ENCODE data around the gene MIA2.
A peak's percentile ranks its signal among the peaks of the same experiment; 100 is the strongest.
"Not testable (repeated sequence)": the region's sequence is repeated elsewhere in the genome, so short reads cannot be mapped to it uniquely, and the experiment has no call there.

The MIA2 gene

GRCh38 chr14:39266525-39266870, 32.8 kb downstream of the MIA2 start:
- DNase-seq, result peak in 27 of 56 donors; percentile 19 to 81 (median 63)

- peak in 55 of 56 donors; percentile 26 to 89 (median 76) for DNase-seq
Observed at GRCh38 chr14:39266871-39267607, 33.3 kb downstream of the MIA2 start.

GRCh38 chr14:39267608-39268005, 33.9 kb downstream of the MIA2 start:
- peak in 3 of 56 donors; percentile 34 to 49 (median 39) for DNase-seq

DNA sequence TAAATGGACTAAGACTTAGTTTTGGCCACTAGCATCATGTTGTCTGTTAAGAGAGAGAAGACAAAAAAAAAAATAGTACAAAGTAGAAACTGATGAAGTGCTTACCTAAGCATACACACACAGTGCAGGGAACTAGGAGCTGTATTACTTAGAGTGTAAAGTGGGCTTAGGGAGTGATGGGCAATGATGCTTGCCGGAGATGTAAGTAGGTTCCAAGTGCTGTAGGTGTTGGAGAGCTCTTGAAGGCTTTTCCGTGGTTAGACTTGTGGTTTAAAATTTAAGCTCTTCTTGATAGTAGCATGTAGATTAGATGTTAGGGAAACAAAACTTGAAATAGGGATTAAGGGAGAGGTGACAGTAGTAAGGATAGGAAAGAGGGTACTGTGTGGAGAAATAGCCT, 34.7 kb downstream of the MIA2 start:
- no peak for DNase-seq

DNA sequence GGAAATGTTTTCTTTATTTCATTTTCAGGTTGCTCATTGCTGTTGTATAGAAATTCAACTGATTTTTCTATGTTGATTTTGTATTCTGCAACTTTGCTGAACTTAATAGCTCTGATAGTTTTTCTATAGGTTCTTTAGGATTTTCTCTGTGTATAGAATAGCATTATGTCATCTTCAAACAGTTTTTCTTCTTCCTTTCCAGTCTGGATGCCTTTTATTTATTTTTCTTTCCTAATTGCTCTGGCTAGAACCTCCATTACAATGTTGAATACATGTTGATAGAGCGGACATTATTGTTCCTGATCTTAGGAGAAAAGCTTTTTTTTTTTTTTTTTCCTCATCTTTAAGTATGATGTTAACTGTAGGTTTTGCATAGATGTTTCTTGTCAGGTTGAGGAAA, 39.2 kb downstream of the MIA2 start:
- no peak for DNase-seq

GRCh38 chr14:39275395-39275794, 41.7 kb downstream of the MIA2 start:
- no peak for DNase-seq

GRCh38 chr14:39276005-39276404, 42.3 kb downstream of the MIA2 start:
- DNase-seq, result no peak

DNA sequence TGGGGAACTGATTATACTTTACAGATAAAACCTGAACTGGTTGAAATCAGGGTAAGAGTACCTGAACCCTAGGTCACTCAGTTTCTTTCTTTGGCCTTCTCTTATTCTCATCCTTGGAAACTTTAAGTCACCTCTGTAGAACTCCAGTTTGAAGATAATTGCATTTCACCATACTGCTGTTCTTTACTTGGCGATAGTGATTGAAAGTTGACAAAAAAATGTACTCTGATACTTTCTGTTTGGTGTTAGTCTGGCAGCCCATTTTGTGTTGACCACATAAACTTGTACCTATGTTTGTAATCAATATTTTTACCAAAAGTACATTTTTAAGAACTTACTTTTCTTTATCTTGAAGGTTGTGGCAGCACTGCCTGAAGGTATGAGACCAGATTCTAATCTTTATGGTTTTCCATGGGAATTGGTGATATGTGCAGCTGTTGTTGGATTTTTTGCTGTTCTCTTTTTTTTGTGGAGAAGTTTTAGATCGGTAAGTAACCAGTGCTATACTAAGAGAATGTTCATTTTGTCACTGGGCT, 42.9 kb downstream of the MIA2 start:
- no peak for DNase-seq

GRCh38 chr14:39279515-39279914, 45.8 kb downstream of the MIA2 start:
- no peak for DNase-seq

DNA sequence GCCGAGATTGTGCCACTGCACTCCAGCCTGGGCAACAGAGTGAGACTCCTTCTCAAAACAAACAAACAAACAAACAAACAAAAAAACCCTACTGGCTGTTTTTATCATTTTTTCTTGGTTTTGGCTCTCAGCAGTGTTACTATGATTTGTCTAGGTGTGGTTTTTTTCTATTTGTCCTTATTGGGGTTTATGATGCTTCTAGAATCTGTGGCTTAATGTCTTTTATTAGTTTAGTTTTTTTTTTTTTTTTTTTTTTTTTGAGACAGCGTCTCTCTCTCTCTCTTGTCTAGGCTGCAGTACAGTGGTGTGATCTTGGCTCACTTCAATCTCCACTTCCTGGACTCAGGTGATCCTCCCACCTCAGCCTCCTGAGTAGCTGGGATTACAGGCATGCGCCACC, 47.0 kb downstream of the MIA2 start:
- not testable (repeated sequence) for DNase-seq

- no peak for DNase-seq
Observed at GRCh38 chr14:39289523-39289922, 55.8 kb downstream of the MIA2 start.

DNA sequence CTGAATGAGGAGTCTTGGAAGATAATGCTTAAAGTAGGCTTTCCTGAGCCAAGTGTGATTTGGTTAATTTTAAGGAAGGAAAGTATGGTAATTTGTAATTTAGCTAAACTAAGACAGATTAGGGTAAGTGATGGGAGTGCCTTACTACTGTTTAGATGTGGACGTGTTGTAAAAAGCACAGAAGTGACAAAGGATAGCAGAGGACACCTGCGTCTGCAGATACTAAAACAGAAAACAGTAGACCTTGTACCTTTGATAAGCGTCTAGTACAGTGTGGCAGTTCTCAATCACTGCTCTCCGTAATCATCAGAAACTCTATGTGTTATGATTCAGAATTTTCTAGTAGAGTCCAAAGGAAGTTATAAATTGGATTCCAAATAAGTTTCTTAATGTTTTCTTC, 58.0 kb downstream of the MIA2 start:
- DNase-seq, result no peak

DNA sequence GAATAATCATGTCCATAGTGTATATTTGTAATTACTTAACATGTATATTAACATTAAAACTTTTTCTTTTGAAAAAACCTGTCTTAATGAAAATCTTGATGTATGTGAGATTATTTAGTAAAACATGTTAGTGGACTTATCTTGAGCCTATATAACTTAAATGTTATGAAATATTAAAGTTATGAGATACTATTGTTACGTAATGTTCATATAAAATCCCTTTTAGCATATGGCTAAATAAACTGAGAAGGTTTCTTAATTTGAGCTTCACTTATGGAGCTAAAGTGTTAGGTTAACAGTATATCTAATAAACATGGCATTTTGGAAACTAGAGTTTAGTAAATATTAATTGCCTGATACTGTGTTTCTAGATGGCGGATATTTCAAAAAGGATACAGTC, 59.9 kb downstream of the MIA2 start:
- DNase-seq, result no peak

DNA sequence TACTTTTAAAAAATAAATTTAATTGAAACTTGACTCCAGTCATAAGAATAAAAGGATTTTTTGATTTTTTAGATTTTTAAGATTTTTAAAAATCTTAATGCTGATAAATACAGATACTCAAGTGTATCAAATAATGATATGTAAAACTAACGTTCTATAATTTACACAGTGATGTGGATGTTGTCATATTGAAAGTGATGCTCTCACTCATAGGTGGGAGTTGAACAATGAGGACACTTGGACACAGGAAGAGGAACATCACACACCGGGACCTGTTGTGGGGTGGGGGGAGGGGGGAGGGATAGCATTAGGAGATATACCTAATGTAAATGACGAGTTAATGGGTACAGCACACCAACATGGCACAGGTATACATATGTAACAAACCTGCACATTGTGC, 66.7 kb downstream of the MIA2 start:
- DNase-seq, result not testable (repeated sequence)

- no peak for DNase-seq
Observed at GRCh38 chr14:39302124-39302810, 68.6 kb downstream of the MIA2 start.

DNA sequence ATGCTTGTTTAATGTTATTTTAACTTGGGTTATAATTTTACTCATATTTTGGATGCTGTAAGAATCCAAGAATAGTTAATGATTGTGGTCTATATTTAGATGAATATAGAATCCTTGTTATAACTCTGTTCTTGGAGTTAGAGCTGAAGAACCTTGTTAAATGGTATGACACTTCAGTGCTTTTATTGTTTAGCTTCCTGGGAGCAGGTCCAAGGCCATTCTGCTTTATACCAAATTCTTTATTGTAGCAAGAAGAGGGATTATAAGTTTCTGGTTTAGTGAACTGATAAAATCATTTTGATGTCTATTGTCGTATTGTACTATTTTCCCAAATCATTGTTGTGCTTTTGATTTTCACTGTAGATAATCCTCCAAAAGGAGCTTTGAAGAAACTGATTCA, 69.4 kb downstream of the MIA2 start:
- DNase-seq, result no peak

DNA sequence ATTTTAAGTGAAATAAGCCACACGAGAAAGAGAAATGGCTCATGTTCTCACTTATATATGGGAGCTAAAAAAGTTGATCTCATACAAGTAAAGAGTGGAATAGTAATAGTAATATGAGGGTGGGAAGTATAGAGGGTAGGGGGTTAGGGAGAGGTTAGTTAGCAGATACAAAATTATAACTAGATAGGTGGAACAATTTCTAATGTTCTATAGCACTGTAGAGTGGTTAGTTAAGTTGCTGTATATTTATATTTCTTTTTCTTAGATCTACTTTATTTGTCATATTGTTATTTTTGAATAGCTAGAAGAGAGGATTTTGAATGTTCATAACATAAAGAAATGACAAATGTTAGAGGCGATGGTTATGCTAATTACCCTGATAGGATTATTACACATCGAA, 74.1 kb downstream of the MIA2 start:
- no peak for DNase-seq

DNA sequence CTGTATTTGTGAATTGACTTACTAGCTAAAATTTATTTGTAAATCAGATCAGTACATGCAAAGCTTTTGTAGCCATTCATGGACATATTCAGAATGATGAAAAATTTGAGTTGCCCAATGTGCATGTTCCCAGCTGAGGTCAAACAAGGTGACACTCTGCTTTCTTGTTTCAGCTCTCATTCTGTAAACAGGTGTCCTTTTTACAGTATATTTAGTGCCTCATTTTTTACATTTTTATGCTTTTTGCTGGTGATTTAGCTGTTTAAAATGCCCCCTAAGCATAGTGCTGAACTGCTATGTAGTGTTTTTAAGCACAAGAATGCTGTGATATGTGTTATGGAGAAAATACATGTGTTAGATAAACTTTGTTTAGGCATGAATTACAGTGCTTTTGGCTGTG, 76.3 kb downstream of the MIA2 start:
- no peak for DNase-seq

DNA sequence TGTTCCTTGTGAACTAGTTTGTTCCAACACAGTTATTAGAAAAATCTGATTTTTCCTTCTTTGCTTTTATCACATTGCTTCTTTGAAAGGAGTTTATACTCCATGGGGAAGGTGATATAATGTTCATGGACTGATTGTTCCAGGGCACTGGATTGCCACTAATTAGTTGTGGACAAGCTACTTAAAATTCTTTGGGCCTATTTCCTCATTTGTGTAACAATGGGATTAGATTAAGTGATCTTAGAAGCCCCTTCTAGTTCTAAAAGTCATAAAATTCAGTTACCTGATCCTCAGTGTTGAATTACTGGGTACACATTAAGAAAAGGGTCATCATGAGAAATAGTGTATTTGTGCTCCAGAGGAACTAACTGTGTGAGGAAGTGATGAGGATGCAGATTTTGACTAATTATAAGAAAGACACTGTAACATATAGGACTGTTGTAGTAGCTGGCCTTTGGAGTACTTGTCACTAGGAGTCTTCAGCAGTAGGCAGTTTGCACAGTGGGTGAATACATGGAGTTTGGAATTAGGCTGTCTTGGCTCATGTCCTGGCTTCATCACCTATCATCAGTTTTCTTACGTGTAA, 82.2 kb downstream of the MIA2 start:
- DNase-seq, result no peak

- DNase-seq, result no peak
Observed at GRCh38 chr14:39316830-39317553, 83.3 kb downstream of the MIA2 start.

GRCh38 chr14:39318574-39318973, 84.9 kb downstream of the MIA2 start:
- no peak for DNase-seq

DNA sequence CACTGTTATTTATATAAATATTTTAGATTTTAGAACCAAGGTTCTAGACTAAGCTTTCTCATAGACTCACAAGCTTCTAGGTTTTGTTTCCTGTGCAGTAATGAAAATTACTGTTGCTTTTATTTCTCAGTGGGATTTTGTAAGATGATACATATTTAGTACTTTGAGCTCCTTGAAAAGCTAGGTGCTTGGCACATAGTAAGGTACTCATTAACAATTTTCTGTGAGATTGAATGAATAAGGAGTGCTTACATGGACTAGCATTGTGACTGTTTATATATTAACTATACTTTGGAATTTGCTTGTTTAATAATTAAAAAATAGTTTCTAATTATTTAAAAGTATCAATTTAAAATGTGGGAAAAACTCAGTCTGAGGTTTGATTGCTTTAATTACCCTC, 85.7 kb downstream of the MIA2 start:
- DNase-seq, result no peak
